Mesothelial cell of epicardium (in vitro differentiated cells): ENCODE results near the gene ATF7IP2. TPM values are rescaled to one million over a fixed set of nuclear protein-coding genes. Genes with fewer than 3 reads are reported as not detected.

Experiments used
- DNase-seq, 2 experiments: peaks; one replicate each; pipeline ENCODE4 v3.0.0; 2021; ENCODE audit warnings: low spot score in 2 of 2; ENCODE audit not compliant: unreplicated experiment in 2 of 2
- H3K27ac Mint-ChIP-seq: 2 replicates; pipeline ENCODE4 v1.8.0; 2021; ENCODE audit warnings: mixed read lengths
- H3K27me3 Mint-ChIP-seq: 2 replicates; pipeline ENCODE4 v1.8.0; 2021; ENCODE audit warnings: low read depth, mixed read lengths
- H3K36me3 Mint-ChIP-seq: 2 replicates; pipeline ENCODE4 v1.8.0; 2021; ENCODE audit warnings: mixed read lengths
- H3K4me1 Mint-ChIP-seq: 2 replicates; pipeline ENCODE4 v1.8.0; 2021; ENCODE audit warnings: mixed read lengths
- H3K4me3 Mint-ChIP-seq: 2 replicates; pipeline ENCODE4 v1.8.0; 2021; ENCODE audit warnings: mild to moderate bottlenecking, moderate library complexity, mixed read lengths
- H3K9me3 Mint-ChIP-seq: 2 replicates; pipeline ENCODE4 v1.8.0; 2021; ENCODE audit warnings: mixed read lengths
- total RNA-seq: library from RNA; stranded (reverse); gene quantifications from 3 replicates; pipeline ENCODE4 v1.2.1, GENCODE V29; 2021
- TF ChIP-seq, protein P1 (sequence below): fragments of 200-600 bp; sonication (generic); IDR thresholded peaks from one replicate; pipeline ENCODE4 v1.5.0; 2021; ENCODE audit warnings: antibody characterized with exemption; ENCODE audit not compliant: unreplicated experiment

The ATF7IP2 gene
- total RNA-seq, 1 donor from 2014 or later, result 50.9 TPM

DNA sequence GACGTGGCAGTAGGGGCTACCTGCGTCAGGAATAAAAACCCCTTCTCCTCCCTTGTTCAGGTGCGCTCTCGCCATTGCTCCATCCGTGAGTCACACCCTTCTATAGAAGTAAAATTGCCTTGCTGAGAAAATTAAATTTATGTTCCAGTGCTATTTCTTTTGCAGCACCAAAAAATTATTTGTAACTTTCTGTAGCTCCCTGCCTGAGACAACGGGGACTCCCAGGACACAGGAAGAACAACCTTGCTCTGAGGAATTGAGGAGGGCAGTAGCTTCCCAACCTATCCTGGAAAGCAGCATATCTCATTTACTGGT lies 109.1 kb downstream of the ATF7IP2 start:
- TF ChIP-seq, protein P1, sequence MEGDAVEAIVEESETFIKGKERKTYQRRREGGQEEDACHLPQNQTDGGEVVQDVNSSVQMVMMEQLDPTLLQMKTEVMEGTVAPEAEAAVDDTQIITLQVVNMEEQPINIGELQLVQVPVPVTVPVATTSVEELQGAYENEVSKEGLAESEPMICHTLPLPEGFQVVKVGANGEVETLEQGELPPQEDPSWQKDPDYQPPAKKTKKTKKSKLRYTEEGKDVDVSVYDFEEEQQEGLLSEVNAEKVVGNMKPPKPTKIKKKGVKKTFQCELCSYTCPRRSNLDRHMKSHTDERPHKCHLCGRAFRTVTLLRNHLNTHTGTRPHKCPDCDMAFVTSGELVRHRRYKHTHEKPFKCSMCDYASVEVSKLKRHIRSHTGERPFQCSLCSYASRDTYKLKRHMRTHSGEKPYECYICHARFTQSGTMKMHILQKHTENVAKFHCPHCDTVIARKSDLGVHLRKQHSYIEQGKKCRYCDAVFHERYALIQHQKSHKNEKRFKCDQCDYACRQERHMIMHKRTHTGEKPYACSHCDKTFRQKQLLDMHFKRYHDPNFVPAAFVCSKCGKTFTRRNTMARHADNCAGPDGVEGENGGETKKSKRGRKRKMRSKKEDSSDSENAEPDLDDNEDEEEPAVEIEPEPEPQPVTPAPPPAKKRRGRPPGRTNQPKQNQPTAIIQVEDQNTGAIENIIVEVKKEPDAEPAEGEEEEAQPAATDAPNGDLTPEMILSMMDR, result no peak
- Mint-ChIP-seq H3K4me1 (peaks cover 3% of the 10 kb centered on the region), H3K9me3 (peaks cover 28% of the 10 kb centered on the region), H3K27ac (no peak overlapping the region), H3K36me3 (peaks cover 12% of the 10 kb centered on the region), H3K4me3 (no peak overlapping the region), H3K27me3 (no peaks in the 10 kb centered on the region)
- DNase-seq, result no peak

DNA sequence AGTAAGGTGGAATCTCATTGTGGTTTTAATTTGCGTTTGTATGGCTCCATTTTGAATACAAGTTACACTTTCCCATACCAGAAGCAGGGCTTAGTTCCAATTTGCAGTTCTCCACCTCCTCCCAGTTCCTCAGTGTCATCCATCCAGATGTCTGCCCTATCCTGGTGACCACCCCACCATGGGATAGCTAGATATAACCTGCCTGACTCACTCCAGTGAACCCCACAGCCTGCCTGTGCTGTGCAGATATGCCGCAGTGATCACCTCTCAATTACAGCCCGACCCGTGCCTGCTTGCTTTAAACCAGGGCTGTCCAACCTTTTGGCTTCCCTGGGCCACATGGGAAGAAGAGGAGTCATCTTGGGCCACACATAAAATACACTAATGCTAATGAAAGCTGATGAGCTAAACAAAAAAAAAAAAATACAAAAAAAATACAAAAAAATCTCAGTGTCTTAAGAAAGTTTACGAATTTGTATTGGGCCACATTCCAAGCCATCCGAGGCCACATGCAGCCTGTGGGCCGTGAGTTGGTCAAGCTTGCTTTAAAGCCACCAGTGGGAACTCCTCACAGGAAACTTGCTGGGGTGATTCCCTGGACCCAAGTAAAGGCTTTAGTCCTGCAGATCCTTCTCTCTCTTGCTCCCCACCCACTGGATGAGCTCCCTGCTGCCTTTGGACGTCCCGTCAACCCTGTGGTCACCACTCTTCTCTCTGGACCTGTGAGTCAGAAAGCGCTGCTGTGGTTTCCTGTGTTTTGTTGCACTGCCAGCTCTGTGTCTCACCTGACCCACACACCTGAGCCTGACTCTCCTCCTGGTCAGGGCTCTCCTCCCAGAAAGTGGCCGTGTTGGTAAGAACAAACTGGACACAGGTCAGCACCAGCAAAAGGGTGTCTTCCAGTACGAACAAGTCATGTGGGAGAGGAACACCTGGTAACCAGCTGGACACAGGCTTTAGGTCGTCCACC lies 111.6 kb downstream of the ATF7IP2 start:
- Mint-ChIP-seq H3K4me1 (no peaks in the 10 kb centered on the region), H3K4me3 (no peak overlapping the region), H3K36me3 (peaks cover 17% of the 10 kb centered on the region), H3K9me3 (peaks cover 35% of the 10 kb centered on the region), H3K27me3 (no peaks in the 10 kb centered on the region), H3K27ac (no peak overlapping the region)
- TF ChIP-seq, protein P1, result no peak
- DNase-seq, result no peak

DNA sequence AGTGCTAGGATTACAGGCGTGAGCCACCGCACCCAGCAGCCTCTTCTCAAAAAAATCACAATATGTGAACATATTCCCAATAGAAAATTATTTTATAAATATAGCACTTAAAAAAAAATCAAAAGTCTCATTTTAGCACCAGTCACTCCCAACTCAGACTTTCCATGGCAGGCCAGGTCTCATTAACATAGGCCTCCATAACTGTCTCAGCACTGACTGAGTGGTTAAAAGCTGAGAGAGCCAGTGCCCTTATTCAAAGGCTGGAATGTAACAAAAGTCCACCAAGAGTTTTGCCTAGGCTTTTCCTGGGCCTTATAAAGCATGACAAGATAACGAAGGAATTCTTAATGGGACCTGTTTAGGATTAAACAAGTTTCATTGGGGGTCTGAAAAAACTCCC lies 114.7 kb downstream of the ATF7IP2 start:
- no peaks in the 10 kb centered on the region for H3K27me3 Mint-ChIP-seq
- peaks cover 7% of the 10 kb centered on the region for H3K36me3 Mint-ChIP-seq
- H3K4me3 Mint-ChIP-seq, result no peak overlapping the region
- no peak for DNase-seq
- TF ChIP-seq, protein P1, result no peak
- peaks cover 26% of the 10 kb centered on the region for H3K9me3 Mint-ChIP-seq
- H3K4me1 Mint-ChIP-seq, result peaks cover 2% of the 10 kb centered on the region
- H3K27ac Mint-ChIP-seq, result no peak overlapping the region

DNA sequence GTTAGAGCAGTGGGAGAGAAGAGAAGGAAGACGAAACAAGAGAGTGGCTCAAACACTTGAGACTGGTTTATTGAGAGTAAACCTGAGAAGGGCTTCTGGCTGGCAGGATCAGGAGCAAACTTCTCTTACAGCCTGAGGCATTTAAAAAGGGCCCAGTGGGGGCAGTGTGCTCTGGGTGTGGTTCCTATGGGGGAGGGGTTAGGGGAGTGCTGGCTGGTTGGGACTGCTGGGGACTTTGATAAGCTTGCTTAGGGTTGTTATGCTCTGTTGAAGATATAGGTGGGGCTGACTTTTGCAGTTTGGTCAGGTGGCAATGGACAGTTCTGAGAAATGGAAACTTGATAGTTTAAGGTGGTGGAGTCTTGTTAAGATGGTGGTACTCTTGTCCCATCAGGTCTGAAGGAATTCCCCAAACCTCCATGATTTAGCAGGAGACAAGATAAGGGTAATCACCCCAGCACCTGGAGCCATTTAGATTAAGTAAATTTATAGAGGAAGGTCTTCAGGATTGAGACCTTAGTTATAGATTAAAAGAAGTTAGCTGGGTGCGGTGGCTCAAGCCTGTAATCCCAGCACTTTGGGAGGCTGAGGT lies 115.3 kb downstream of the ATF7IP2 start:
- Mint-ChIP-seq H3K27ac (no peak overlapping the region), H3K4me1 (peaks cover 2% of the 10 kb centered on the region), H3K4me3 (no peak overlapping the region), H3K9me3 (peaks cover 26% of the 10 kb centered on the region), H3K27me3 (no peaks in the 10 kb centered on the region), H3K36me3 (peaks cover 7% of the 10 kb centered on the region)
- TF ChIP-seq, protein P1, result no peak
- no peak for DNase-seq

DNA sequence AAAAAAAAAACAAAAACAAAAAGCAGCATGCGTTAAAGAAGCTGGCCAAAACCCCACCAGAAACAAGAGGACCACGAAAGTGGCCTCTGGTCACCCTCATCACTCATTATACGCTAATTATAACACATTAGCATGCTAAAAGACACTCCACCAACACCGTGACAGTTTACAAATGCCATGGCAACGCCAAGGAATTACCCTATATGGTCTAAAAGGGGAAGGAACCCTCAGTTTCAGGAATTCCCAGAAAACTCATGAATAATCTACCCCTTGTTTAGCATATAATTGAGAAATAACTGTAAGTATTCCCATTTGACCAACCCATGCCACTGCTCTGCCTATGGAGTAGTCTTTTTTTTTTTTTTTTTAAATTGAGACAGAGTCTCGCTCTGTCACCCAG lies 116.9 kb downstream of the ATF7IP2 start:
- Mint-ChIP-seq H3K9me3 (peaks cover 16% of the 10 kb centered on the region), H3K36me3 (peaks cover 5% of the 10 kb centered on the region), H3K27me3 (no peaks in the 10 kb centered on the region), H3K4me3 (no peak overlapping the region), H3K4me1 (peaks cover 2% of the 10 kb centered on the region), H3K27ac (no peak overlapping the region)
- DNase-seq, result no peak
- TF ChIP-seq, protein P1, result no peak
